ENCODE measurements around the gene MT3.
A peak's percentile ranks its signal among the peaks of the same experiment; 100 is the strongest.

Gene MT3

DNA sequence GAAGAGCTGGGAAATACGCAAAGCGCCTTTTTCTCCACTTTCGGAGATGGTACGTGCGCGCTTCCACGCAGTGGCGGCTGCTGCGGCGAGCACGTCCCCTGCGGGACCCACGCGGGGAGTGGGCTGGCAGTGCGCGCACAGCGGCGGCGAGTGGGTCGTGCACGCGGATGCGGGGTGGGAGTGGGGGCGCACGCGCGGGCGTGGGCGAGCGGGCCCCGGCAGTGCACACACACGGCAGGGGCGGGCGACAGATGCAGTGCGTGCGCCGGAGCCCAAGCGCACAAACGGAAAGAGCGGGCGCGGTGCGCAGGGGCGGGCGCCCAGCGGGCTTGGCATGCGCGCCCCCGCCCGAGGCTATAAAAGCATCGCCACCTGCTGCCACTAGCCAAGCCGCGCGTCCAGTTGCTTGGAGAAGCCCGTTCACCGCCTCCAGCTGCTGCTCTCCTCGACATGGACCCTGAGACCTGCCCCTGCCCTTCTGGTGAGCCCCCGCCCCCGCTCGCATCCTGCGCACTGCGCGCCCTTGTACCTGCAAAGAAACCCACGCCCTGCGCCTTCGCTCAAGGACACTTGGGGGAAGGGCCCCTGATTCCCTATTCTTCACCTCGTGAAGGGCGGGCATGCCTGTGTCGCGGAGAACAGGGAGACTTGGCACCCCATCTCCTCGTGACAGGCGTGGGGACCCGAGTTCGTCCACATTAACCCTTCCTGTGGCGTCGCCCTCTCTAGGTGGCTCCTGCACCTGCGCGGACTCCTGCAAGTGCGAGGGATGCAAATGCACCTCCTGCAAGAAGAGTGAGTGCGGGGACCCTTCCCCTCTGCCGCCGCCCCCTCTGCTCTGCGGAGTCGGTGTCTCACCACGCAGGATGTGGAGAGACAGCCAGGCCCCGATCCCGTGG is at the start of gene MT3:
TSS of gene MT3 (plus strand) at position 388 of the 899 bp plus-strand sequence. CDS start at position 451, 63 bp downstream.
- peak; percentile 72 for DNase-seq (ENCODE audit: low spot score)

DNA sequence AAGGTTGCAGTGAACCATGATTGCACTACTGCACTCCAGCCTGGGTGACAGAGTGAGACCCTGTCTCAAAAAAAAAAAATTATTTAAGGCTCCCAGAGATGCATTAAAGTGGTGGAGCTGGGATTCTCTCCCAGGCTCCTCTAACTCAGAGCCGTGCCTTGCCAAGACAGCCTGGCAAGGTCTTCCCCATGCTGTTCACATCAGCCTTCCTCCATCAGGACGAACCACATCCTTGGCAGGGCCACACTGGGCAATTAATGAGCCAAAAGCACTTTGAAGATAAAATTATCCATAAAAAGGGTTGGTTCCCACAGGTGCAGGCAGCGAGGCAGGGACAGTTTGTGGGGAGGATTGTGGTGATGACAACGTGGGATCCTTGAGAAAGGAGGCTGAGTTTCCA is 49.7 kb upstream of the MT3 start:
- no peak for DNase-seq (ENCODE audit: low spot score)

DNA sequence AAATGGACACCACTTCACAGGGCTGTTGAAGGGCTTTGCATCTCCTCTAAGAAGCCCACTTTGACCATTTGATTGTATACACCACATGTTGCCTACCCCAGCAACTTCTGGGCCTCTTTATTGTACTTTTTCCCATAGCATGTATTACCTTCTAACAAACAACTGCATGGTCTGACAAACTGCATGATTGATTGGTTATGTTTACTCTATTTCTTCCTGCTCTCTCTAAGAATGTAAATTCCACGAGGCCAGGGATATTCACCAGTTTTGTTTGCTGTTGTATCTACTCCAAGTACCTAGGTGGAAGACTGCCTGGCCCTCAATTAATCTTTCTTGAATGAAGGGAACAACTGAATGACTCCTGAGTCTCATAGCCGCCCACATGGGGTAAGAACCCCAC is 47.3 kb upstream of the MT3 start:
- no peak for DNase-seq (ENCODE audit: low spot score)

DNA sequence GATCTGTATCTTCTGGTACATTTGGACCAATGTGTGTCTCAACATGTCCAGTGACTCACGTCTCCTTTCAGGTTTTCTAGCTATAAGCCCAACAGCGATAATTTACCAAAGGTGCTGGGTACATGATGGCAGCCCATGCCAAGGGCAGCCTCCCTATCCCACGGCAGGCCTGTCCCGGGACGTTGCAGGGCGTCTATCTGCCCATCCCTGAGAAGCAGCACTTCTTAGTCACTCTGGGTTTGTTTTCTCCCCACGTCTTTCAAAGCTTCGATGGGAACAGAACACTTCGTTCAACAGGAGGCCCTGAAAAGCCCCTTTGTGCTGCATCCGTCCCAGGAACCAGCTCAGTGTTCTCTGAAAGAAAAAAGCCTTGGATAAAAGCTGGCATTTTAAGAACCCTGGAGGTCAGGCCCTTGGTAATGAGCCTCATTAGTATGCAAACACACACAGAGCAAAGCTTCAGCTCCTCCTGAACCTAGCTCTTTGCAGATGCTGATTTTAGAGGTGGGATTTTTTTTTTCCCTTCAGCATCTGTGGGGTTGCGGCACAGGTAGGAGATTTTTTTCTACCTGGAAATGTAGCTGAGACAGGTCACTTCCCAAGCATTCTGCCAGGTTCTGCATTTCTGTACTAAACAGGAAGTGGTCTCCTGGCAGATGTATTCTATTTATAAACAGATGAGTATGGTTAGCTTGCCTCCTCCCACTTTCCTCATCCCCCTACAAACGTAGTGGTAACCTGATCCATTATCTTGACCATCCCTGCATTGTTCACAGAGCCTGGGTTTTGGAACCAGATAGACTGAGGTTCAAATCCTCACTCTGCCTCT is 42.0 kb upstream of the MT3 start:
- peak; percentile 39 for DNase-seq (ENCODE audit: low spot score)

DNA sequence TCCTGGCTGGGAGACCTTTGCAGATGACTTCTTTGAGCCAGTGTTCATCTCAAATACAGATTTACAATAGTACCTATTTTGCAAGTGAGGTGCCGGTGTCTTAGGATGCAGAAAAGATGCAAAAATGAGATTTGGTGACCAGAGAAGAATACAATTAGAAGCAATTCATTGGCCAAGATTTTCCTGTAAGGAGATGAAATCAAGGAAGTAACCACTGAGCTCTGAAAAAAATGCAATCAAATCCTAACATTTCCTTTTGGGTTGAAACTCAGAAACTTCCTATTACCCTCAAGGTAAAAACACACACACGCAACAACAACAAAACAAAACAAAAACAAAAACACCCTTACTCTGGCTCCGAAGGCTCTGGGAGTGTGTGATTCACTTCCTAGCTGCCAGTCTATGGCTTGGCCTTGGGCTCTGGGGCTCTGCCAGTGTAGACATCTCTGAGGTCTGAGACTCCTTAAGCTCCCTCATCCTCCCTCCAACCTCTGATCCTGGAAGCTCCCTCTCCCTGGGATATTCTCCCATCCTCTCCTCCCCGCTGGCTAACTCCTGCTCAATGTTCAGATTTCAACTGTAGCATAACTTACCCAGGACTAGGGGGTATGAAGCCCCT is 41.3 kb upstream of the MT3 start:
- DNase-seq (ENCODE audit: low spot score) = no peak

DNA sequence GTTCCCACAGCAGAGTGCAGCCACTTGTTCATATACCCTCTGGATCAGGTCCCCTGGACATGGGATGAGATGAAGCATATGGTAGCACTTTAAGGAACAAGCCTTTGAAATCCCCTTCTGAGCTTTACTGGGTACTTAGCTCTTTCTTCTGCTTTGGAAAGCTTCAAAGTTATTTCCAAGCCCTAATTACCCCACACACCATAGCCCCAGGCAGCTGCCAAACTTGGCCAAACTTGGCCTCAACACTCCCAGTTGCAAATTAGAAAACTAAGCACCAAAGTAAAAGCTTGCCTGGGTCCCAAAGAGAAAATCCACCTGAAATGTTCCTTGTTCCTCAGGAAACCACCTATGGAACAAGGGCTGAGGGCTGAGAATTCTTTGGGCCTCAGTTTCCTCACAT is 40.2 kb upstream of the MT3 start:
- DNase-seq (ENCODE audit: low spot score) = no peak

DNA sequence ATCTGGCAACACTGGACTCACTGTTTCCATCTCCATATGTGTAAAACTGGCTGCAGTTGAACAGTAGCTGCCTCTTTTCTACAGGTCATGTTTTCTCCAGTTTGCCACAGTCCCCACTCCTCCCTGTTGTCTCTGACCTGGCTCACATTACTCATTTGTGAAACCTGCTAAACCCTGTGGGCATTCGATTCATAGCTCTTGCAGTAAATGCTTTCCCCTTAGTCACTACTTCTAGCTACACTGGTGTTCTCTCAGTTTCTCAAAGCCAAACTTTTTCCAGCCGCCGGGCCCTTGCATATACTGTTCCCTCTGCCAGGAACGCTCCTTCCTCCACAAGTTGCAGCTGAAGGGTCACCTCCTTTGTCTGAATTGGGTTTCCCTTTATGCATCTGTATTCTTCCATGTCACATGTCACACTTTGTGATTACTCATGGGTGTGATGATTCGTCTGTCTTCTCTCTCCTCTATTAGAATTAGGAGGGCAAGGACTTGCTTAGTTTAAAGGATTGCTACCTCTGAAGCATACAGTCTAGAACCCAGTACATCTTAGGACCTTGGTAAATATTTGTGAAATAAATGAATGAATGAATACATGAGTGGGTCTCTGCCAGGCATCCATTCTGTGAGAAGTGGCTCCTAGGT is 39.5 kb upstream of the MT3 start:
- no peak for DNase-seq (ENCODE audit: low spot score)

DNA sequence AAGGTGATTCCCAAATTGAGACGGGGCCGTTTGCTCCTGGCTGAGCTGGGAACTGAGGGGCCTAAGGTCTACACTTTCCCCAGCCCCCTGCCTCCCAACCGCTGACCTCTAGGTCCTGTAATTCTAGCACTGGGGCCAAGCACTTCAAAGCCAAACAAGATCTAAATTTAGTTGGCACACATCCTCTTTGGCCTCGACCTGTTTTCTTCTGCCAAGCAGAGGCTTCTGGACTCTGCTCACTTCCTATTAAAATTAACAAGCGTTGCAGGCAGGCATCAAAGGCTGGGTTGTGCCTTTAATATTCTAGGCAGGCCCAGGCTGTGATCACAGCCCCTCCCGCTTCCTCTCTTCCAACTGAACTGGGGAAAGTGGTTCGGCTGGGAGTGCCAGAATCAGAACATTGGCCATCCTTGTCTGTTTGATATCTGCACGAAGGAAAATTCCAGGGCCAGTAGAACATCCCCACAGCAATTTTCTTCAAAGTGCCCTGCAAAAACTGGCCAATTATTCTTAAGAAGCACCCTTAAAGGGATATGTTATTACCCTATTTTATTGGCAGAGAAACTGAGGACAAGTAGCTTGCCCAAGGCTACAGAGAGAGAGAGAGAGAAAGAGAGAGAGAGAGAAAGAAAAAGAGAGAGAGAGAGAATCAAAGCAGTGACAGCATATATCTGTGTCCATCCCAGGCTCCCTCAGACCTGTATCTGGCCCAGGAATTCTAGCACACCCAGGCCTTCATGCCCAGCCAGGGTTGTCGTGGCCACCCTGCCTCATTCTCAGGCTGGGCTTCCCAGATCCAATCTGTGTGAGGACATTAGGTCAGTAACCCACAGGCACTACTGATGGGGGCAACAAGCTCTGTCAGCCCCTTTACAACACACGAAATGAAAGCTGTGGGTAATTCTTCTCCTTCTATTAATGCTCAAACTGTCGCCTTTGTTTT is 37.3 kb upstream of the MT3 start:
- DNase-seq (ENCODE audit: low spot score) = peak; percentile 48

DNA sequence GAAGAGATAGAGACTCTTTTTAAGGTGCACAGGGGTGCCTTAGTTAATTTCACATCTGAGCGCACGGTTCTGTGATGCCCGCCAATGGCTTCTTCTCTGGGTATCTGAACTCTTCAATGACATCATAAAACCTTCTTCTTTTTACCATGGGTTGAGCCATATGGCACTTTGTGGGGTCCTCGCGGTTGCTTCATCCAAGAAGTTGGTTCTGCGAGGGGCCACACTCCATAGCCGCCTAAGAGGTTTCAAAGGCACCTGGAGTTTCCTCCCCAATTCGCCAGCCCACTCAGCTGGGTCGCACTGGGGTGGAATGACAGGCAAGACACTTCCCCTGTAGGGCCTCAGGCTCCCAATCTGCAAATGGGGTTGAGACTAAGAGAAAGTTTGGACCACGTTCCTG is 34.9 kb upstream of the MT3 start:
- no peak for DNase-seq (ENCODE audit: low spot score)

DNA sequence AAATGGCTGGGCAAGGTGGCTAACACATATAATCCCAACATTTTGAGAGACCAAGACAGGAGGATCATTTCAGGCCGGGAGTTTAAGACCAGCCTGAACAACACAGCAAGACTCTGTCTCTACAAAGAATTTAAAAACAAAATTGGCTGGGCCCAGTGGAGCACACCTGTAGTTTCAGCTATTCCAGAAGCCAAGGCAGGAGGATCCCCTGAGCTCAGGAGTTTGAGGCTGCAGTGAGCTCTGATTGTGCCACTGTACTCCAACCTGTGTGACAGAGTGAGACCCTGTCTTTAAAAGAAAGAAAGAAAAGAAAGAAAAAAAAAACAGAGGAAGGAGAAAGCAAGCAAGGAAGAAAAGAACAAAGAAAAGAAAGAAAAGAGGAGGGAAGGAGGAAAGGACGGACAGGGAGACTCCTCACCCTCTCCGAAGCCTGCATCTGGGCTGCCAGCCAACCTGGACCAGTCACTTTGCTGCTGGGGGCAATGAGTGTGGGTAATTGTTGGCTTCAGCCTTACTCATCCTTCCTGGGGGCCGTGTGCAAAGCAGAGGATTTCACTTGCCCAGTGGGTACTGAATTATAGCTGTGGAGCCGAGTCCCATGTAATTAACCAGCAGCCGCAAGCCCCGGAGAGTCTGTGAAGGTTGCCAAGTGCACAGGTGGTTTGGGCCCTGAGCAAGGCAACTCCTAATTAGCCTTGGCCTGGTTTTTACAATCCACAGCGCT is 31.1 kb upstream of the MT3 start:
- peak; percentile 97 for DNase-seq (ENCODE audit: low spot score)

DNA sequence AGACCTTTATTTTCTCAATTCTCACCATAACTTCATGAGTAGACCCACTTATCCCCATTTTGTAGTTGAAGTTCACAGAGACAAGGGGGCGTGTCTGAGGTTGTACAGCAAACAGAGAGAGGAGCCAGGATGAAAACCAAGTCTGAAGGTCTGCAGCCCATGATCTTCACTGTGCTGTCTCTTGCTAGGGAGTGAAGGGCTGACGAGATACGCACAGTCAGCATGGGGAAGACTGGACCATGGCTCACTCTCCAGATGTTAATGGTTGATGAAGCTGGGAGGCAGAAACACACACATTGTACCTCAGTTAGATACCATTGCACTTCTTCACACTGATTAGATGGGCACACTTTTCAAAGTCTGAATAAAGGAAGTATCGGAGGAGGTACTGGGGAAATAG is 30.2 kb upstream of the MT3 start:
- no peak for DNase-seq (ENCODE audit: low spot score)

DNA sequence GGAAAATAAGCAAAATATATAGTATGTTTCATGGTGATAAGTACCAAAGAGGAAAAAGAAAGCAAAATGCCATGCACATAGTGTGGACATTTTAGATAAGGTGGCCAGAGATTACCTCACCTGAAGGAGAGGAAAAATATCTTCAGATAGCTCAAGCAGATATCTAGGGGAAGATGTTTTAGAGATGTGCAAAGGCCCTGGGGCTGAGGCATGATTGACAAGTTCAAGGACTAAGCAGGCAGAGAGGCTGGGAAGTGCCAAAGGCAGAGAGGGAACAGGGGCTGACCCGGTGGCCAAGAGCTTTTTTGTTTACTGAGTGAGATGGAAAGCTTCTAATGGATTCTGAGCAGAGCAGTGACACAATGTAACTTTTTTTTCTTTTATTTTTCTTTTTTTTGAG is 28.9 kb upstream of the MT3 start:
- DNase-seq (ENCODE audit: low spot score) = no peak

DNA sequence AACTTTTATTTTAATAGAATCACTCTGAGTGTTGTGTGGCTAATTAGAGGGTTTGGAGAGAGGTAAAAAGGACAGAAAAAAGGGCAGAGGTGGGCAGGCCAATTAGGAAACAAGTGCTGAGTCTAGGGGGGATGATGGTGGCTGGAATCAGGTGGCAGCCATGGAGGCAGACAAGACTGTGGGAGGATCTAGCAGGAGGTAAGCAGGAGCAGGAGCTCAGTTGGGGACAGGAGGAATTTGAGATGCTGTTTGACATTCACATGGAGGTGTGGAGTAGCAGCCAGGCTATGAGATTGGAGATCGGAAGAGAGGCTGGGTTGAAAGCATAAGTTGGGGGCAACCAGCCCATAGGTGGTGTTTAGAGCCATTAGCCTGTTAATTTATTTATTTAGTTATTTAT is 28.2 kb upstream of the MT3 start:
- DNase-seq (ENCODE audit: low spot score) = no peak

DNA sequence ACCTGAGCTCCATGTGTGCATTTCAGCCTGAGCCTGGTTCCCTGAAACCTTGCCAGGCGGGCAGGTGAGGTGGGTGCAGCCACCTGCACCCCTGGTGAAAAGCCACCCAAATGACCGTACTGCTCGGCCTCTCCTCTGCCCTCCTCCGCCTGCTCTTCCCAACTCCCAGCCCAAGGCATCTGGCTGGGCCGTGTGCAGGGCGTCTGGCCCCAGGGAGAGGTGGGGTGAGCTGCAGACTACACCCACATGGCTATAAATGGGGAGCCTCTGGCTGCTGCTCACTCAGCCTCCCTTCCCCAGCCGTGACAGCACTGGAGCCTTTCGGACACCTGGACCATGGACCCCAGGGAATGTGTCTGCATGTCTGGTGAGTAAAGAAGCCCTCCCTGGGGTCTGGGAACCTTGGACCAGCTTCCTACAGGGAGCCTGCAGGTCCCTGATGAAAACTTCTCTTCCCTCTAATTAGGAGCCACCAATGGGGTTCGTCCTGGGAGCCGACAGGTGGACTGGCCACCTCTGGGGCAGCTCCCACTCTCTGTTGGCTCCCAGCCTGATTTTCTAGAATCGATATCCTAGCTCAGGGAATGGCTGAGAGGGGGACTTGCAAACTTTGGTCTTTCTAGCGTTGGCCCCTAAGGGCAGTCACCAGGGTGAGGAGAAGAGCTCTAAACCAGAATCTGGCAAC is 24.4 kb upstream of the MT3 start, which contains the start of gene MT4:
TSS of gene MT4 (plus strand) at position 281 of the 685 bp plus-strand sequence. CDS start at position 337, 56 bp downstream.
- no peak for DNase-seq (ENCODE audit: low spot score)

DNA sequence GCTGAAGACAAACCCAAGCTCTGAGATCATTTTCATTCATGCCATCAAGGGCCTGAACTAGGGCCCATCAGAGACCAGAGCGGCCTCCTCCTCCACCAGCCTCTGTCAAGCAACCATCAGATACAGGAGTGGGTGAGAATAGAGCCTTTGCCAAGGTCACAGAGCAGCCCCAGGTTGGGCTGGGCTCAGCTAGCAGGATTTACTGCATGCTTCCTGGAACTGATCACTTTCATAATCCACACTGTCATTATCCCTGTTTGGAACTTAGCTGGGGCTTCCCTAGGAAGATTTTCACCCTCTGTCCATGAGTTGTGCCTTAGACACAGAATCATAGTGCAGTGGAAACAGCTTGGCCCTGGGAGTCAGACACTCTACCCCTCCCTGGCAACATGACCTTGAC is 19.4 kb upstream of the MT3 start:
- no peak for DNase-seq (ENCODE audit: low spot score)

DNA sequence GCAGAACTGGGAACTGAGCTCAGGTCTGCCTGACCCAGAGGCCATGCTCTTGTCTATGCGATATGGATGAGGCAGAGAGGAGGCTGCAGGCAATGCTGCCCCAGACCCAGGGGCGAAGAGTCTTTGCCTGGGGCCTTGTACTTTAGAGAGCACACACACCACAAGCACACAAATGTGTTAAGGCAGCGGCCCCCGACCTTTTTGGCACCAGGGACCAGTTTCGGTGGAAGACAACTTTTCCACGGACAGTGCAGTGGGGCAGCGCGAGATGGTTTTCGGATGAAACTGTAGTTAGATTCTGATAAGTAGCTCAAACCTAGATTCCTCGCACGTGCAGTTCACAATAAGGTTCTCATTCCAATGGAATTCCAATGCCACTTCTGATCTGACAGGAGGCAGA is 17.8 kb upstream of the MT3 start:
- no peak for DNase-seq (ENCODE audit: low spot score)

DNA sequence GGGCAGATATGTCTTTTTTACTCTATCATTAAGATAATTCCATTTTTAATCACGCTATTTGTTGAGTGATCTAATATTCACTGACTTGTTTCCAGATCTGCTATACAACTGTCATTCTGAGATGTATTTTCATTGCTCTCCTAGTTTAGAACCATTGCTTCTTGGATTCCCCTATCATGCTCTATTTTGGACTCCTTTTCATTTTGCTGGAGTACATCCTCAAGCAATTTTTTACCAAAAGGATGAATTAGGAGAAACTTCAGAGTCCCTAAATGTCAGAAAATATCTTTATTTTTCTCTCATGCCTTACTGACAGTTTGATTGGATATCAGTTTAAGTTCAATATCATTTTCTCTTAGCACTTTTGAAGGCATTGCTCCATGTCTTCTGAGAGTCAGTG is 14.7 kb upstream of the MT3 start:
- no peak for DNase-seq (ENCODE audit: low spot score)

DNA sequence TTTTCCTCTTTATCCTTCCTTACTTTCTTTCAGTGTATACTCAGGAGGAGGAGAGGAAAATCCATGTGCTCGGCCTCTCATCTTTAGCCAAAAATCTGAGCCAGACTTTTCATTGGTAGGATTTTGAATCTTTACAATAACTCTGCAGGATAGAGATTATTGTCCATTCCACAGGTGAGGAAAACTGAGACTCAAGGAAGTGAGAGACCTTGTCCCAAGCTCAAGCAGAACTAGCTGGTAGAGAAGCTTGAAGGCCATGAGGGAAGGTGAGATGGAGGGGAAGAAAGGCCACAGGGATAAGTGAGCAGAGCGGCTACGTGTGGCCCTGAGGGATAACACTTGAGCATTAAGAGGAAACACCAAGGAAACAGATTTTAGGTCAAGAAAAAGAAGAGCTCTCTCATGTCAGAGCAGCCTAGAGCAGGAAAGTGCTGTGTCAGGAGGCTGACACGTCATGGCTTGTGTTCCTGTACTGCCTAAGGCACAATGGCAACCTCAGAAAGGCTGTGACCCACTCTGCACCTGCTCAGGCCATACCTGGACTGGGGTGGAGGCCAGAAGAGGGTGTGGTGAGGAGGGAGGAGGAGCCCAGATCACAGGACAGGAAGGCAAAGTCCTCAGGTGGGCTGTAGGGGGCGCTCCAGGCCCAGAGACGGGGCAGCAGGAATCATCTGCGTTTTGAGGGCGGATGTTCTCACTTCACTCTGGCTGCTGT is 12.6 kb upstream of the MT3 start:
- DNase-seq (ENCODE audit: low spot score) = peak; percentile 36

DNA sequence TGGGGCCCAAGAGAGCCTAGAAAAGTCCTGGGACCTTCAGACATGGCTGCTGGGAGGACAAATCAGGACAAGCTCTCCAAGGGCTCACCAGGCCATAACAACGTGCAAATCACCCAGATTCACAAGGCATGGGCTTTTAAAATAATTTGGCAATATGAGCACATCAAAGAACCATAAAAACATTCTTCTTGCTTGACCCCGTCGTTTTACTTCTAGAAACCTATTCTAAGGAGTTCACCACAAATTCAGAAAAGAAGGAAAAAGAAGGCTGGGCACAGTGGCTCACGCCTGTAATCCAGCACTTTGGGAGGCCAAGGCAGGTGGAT is 12.1 kb upstream of the MT3 start:
- DNase-seq (ENCODE audit: low spot score) = no peak
